AG09319 (cell line): ENCODE data around the gene MVB12B.

Source experiments
- DNase-seq: peaks from one replicate; pipeline ENCODE4 v3.0.0-alpha.2; 2010; ENCODE audit warnings: low read depth; ENCODE audit errors: extremely low read depth
- TF ChIP-seq, protein P1 (sequence below): IDR thresholded peaks from 2 replicates; pipeline ENCODE4 v1.5.1; 2011; ENCODE audit warnings: low read depth, mild to moderate bottlenecking, inconsistent platforms, low read length, moderate library complexity

Gene MVB12B

DNA sequence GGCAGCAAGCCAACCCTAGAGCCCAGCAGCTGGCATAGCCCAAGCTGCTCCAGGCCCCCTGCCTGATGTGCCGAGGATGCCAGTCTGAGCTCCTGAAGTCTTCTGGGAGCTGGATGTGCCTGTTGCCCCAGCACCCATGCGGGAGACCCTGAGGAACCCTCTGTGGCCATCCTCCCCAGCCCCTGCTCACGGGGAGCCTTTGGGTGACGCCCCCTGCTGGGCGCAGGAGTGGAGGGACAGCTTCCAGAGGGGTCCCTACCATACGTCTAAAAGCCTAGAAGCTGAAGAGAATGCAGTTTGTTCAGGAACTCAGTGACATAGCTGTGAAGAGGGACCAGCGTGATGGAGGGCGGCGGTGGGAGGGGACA lies 33.1 kb upstream of the MVB12B start:
- DNase-seq = no peak
- TF ChIP-seq, protein P1, sequence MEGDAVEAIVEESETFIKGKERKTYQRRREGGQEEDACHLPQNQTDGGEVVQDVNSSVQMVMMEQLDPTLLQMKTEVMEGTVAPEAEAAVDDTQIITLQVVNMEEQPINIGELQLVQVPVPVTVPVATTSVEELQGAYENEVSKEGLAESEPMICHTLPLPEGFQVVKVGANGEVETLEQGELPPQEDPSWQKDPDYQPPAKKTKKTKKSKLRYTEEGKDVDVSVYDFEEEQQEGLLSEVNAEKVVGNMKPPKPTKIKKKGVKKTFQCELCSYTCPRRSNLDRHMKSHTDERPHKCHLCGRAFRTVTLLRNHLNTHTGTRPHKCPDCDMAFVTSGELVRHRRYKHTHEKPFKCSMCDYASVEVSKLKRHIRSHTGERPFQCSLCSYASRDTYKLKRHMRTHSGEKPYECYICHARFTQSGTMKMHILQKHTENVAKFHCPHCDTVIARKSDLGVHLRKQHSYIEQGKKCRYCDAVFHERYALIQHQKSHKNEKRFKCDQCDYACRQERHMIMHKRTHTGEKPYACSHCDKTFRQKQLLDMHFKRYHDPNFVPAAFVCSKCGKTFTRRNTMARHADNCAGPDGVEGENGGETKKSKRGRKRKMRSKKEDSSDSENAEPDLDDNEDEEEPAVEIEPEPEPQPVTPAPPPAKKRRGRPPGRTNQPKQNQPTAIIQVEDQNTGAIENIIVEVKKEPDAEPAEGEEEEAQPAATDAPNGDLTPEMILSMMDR = no peak

DNA sequence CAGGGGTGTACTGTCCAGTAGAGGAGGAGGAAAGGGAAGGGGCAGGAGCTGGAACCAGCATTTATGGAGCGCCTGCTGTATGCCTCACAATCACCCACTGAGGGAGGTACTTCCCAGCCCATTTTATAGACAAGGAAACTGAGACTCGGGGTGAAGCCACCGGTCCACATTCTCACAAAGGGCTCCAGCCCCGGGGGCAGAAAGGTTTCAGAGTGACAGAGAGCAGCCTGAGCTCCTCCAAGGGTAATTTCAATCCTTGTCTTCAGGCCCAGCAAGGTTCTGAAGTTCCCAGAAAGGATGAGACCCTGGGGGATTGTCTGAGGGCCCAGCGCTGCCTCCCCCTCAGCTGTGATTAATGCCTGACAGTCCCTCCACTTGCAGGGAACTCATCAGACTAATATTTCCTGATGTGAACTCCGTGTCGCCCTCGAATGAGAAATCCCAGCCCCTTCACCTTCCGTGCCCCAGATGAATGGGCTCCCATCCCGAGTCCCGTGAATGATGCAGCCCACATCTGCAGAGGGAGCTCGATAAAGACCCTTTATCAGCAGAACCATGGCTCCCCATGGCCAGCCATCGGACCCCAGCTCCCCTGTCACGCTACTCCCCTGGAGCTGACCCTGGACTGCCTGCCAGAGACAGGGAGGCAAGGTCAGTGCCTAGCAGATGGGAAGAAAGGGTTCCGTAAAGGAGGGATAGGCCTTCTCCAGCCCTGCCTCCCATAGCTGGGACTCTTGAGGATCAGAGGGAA lies 32.1 kb upstream of the MVB12B start:
- TF ChIP-seq, protein P1 = no peak
- DNase-seq = no peak

DNA sequence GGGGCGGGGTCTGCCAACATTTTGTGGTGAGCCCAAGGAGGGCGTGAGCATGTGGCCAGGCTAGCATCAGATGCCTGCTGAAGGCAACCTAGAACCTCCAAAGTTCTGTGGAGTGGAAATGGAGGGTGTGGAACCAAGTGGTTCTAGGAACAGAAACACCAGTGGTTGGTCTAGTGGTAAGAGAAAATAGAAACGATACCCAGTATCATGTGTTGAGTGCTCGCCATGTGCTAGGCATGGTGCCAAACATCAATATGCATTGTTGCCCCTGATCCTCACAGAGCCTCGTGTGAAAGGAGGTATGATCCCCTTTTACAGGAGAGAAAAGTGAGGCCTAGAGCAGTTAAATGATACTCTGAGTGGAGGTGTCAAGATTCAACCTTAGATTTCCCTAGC lies 31.5 kb upstream of the MVB12B start:
- TF ChIP-seq, protein P1 = no peak
- DNase-seq = no peak

DNA sequence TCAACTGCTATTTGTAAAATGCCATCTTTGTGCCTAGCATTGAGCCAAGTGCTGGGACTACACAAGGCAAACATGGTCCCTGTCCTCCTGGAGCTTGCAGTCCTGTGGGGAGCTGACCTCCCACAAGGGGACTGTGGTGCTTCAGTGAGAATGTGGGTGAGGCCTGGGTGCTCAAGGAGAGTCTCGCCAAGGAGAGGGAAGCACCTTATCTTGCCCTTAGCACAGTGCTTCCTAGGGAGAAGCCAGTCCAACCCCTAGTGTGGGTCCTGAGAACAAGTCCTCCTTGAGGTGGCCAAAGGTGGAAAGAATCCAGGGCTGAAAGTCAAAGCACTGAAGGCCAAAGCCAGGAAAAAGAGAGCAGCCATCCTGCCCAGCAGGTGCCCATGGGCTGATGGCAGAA lies 31.1 kb upstream of the MVB12B start:
- TF ChIP-seq, protein P1 = no peak
- DNase-seq = no peak

DNA sequence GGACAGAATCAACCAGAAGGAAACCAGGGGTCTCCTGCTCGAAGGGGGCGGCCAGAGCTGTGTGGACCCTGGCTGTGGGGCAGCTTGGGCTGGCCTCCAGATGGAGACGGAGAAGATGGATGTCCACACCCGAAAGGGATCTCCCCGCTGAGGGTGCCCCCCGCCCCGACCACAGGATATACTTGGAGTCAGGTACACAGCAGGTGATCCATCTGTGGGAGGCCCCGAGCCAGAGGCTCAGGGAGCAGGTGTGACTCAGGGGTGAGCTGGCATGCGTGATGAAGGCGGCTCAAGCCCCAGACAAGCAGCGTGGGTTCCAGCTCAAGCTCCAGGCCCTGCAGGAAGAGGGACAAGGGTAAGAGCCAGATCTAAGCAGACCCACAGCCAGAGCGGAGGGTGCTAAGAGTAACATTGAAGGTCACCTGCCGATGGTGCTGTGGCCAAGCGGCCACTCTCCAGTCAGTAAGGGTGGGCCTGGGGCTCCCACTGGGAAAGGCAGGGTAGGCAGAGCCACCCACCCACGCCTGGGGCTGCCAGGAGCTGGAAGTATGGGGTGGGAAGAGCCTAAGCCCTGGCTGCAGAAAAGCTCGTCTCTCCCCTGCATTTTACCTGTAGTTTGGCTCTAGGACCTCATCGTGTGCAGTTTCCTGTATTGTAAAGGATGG lies 30.6 kb upstream of the MVB12B start:
- no peak for DNase-seq
- TF ChIP-seq, protein P1 = no peak

DNA sequence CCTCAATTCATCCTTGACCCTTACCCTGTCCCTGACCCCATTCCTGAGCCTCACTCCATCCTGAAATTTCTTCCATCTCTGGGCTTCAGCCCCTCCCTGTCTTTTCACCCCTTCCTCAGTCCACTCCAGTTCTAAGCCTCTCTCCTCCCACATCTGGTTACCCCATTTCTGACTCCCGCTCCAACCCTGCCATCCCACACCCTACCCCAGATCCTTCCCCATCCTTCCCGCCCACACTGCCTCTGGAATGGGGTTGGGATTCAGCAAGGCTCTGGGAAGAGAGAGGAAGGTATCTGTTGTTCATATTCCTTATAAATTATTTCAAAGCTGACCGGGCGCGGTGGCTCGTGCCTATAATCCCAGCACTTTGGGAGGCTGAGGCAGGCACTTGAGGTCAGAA lies 29.9 kb upstream of the MVB12B start:
- no peak for DNase-seq
- TF ChIP-seq, protein P1 = no peak

DNA sequence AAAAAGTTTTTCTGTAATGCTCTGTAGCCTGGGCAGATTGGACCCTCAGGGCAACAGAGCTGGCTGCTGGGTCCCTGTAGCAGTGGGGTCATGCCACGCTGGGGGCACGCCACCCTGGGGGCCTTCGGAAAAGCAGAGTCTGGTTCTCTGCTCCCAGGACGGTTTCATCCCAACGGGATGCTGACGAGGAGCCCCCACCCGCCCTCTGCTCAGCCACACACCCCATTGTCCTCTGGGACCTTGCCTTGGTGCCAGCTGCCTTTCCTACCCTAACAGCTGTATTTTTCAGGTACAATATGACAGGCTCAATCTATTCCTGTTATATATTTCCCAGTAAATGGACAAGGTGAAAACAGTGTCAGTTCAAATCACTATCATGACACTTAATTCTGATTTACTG lies 29.0 kb upstream of the MVB12B start:
- TF ChIP-seq, protein P1 = no peak
- no peak for DNase-seq
